NCI-H1092 treated with DMSO at 0.1 percent for 48 hours (cell line): Measurements from ENCODE around the gene NFIB.

ENCODE experiments used
- DNase-seq: peaks from one replicate; lab custom pipeline; 2025; lab: John Stamatoyannopoulos, UW

NFIB gene

GRCh38 chr9:14318934-14319580 lies 5.1 kb upstream of the NFIB start:
- DNase-seq: no peak

- no peak for DNase-seq
Observed at GRCh38 chr9:14318361-14318760, 4.4 kb upstream of the NFIB start.

- DNase-seq: no peak
Observed at GRCh38 chr9:14317667-14318320, 3.9 kb upstream of the NFIB start.

GRCh38 chr9:14316602-14317300 lies 2.8 kb upstream of the NFIB start:
- DNase-seq: no peak

- no peak for DNase-seq
Observed at GRCh38 chr9:14315875-14316601, 2.1 kb upstream of the NFIB start.

GRCh38 chr9:14314929-14315874 lies 1.3 kb upstream of the NFIB start:
- DNase-seq: no peak

- no peak for DNase-seq
Observed at GRCh38 chr9:14314424-14314928, 535 bp upstream of the NFIB start.

GRCh38 chr9:14313378-14313940 lies 482 bp downstream of the NFIB start:
- DNase-seq: no peak

- no peak for DNase-seq
Observed at GRCh38 chr9:14312719-14313377, 1.1 kb downstream of the NFIB start.

GRCh38 chr9:14311956-14312685 lies 1.8 kb downstream of the NFIB start:
- DNase-seq: no peak

GRCh38 chr9:14311171-14311949 lies 2.6 kb downstream of the NFIB start:
- no peak for DNase-seq

GRCh38 chr9:14310311-14310710 lies 3.6 kb downstream of the NFIB start:
- DNase-seq: no peak

- no peak for DNase-seq
Observed at GRCh38 chr9:14309403-14309802, 4.5 kb downstream of the NFIB start.

- no peak for DNase-seq
Observed at GRCh38 chr9:14308853-14309145, 5.1 kb downstream of the NFIB start.

GRCh38 chr9:14307989-14308852 lies 5.7 kb downstream of the NFIB start:
- DNase-seq: no peak

- DNase-seq: no peak
Observed at GRCh38 chr9:14306672-14307660, 7.0 kb downstream of the NFIB start.

- DNase-seq: no peak
Observed at GRCh38 chr9:14306188-14306587, 7.8 kb downstream of the NFIB start.
